ENCODE measurements around the gene PSMB2. TPM values are rescaled to one million over a fixed set of nuclear protein-coding genes. Genes with fewer than 3 reads are reported as not detected.

The PSMB2 gene
- total and polyA plus RNA-seq, 2 of the 8 experiments (the other 6 are each of a cell fraction or from before 2014, with no cell fraction given) = 91.4 to 101 TPM

- FAIRE-seq (no peak), DNase-seq (ENCODE audit: low read depth in 1 of 2, low spot score in 2 of 2) (no peak)
- no peaks in the 10 kb centered on the region for H3K27me3 ChIP-seq (replicated peaks in 1 of 4; ENCODE audit: control insufficient read depth in 3 of 4, extremely low read depth in 1 of 4, insufficient read depth in 3 of 4, low read length in 3 of 4)
- H4K20me1 ChIP-seq (replicated peaks in 1 of 2; ENCODE audit: control insufficient read depth in 1 of 2, insufficient read depth in 2 of 2, low read length in 2 of 2) = no peaks in the 10 kb centered on the region
- no peak overlapping the region for H2BK120ac ChIP-seq (replicated peaks; ENCODE audit: low read depth, low read length)
- no peak overlapping the region for H2BK12ac ChIP-seq (ENCODE audit: low read depth, low read length)
- H3K9ac ChIP-seq (replicated peaks in 1 of 4; ENCODE audit: extremely low read depth in 1 of 4, low read depth in 3 of 4, low read length in 3 of 4) = no peak overlapping the region
- no peak overlapping the region for H3K56ac ChIP-seq (replicated peaks; ENCODE audit: insufficient read length, low read depth, low read length)
- no peaks in the 10 kb centered on the region for H3K79me2 ChIP-seq (ENCODE audit: control insufficient read depth in 1 of 2, insufficient read depth in 2 of 2, low read length in 2 of 2)
- no peak overlapping the region for H2BK20ac ChIP-seq (ENCODE audit: low read length)
- no peaks in the 10 kb centered on the region for H3K23me2 ChIP-seq (ENCODE audit: low read depth, low read length)
- H3K4ac ChIP-seq (replicated peaks; ENCODE audit: insufficient read length, low read depth, low read length) = no peak overlapping the region
- H4K8ac ChIP-seq (ENCODE audit: extremely low read depth, insufficient read depth, low read length) = no peak overlapping the region
- ChIA-PET POLR2A (ENCODE audit: partially characterized antibody) (interaction anchor here (1.0 kb wide), 1 partner anchor 10 kb away, joined by 6 read pairs; no protein-coding TSS in a partner anchor), CTCF (ENCODE audit: partially characterized antibody) (interaction anchor here (1.4 to 3.0 kb wide), 4 partner anchors 11 to 35 kb away, joined by 3 to 18 read pairs (median 4); no protein-coding TSS in a partner anchor)
- H4K91ac ChIP-seq (replicated peaks; ENCODE audit: insufficient read length, low read length) = no peak overlapping the region
- H3K4me3 ChIP-seq (ENCODE audit: extremely low read depth in 1 of 4, insufficient read depth in 2 of 4, low read depth in 3 of 4, low read length in 4 of 4) = no peak overlapping the region
- H3K36me3 ChIP-seq (ENCODE audit: control insufficient read depth in 2 of 4, insufficient read depth in 4 of 4, low read length in 3 of 4) = no peaks in the 10 kb centered on the region
- 89% methylated on average over 3 of the region's 3 CpGs; no CpG with 5 or more reads in 1 of the 2 experiments for WGBS, 2 experiments (ENCODE audit: extremely low coverage in 1 of 2, insufficient coverage in 1 of 2, insufficient read length in 1 of 2, insufficient replicate concordance in 2 of 2, low coverage in 1 of 2, low lambda C conversion rate in 2 of 2, missing lambda C conversion rate in 1 of 2)
- H3K18ac ChIP-seq (ENCODE audit: extremely low read depth, low read length) = no peak overlapping the region
- no peak overlapping the region for H3K14ac ChIP-seq (ENCODE audit: insufficient read length)
- no peak overlapping the region for H3K4me2 ChIP-seq (ENCODE audit: insufficient read depth in 1 of 2, low read depth in 2 of 2, low read length in 2 of 2)
- H3K4me1 ChIP-seq (replicated peaks in 1 of 4; ENCODE audit: control insufficient read depth in 3 of 4, insufficient read depth in 4 of 4, low read length in 3 of 4) = no peaks in the 10 kb centered on the region
- no peak overlapping the region for H4K5ac ChIP-seq (ENCODE audit: insufficient read length, low read depth, low read length)
- no peak overlapping the region for H2AK5ac ChIP-seq (ENCODE audit: low read depth, low read length)
- H2BK5ac ChIP-seq (ENCODE audit: low read depth, low read length) = no peak overlapping the region
- no peak overlapping the region for H3K27ac ChIP-seq (ENCODE audit: low read depth, low read length)
- TF ChIP-seq CREB1 (IDR thresholded peaks at IDR 0.05) (no peak), KDM5A (IDR thresholded peaks at IDR 0.05; ENCODE audit: low read length) (no peak), SP2 (IDR thresholded peaks at IDR 0.05; ENCODE audit: low read length) (no peak), POLR2AphosphoS5 (IDR thresholded peaks at IDR 0.05; ENCODE audit: low read depth, low read length) (no peak)
- no peaks in the 10 kb centered on the region for H3K79me1 ChIP-seq (ENCODE audit: low read depth, low read length)
- no peak overlapping the region for H3K23ac ChIP-seq (ENCODE audit: insufficient read length)
- H2AFZ ChIP-seq (ENCODE audit: low read length) = no peak overlapping the region
- H2BK15ac ChIP-seq (ENCODE audit: low read length) = no peak overlapping the region
- no peaks in the 10 kb centered on the region for H3K9me3 ChIP-seq (ENCODE audit: insufficient read depth in 2 of 2, low read depth in 1 of 2, low read length in 1 of 2)
Measured at GRCh38 chr1:35680271-35680670, 38.9 kb upstream of the PSMB2 start.

Measured in H1 (cell line).